ENCODE measurements around the gene ARFIP1. TPM values are rescaled to one million over a fixed set of nuclear protein-coding genes. Genes with fewer than 3 reads are reported as not detected.

Gene ARFIP1
- total RNA-seq, 1 experiment from 2014 or later = 32.7 TPM

DNA sequence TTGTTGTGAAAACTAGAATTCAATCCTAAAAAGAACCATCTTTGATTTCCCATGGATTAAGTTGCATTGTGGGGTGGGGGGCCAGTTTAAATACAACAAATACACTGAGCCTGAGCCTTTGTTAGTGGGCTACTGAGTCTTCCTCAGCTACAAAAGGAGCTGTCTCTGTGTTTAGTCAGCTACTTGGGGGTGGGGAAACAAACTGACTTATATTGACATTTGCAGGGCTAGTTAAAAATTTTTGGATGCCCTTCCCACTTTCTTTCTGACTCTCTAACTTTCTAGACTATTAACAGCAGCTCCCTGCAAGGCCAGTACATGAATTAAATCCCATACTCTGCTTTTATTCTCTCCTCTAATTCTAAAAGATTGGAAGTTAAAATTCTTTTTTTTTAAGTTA is 123.9 kb downstream of the ARFIP1 start:
- Histone ChIP-seq H3K27me3 (ENCODE audit: insufficient read depth, low read length) (no peaks in the 10 kb centered on the region), H2AFZ (ENCODE audit: low read depth, low read length, poor library complexity, severe bottlenecking) (no peak overlapping the region), H3K27ac (ENCODE audit: low read depth, low read length) (no peak overlapping the region), H3K9ac (ENCODE audit: low read length) (no peak overlapping the region), H3K36me3 (ENCODE audit: control insufficient read depth in 1 of 2, insufficient read depth in 2 of 2, low read length in 2 of 2) (no peaks in the 10 kb centered on the region), H3K79me2 (ENCODE audit: insufficient read depth, low read length) (no peaks in the 10 kb centered on the region), H3K9me2 (ENCODE audit: insufficient read depth) (no peaks in the 10 kb centered on the region), H3K4me1 (ENCODE audit: control insufficient read depth in 1 of 2, insufficient read depth in 2 of 2, low read length in 2 of 2) (no peaks in the 10 kb centered on the region), H3K4me3 (replicated peaks in 1 of 2; ENCODE audit: low read depth in 1 of 2, low read length in 2 of 2) (no peak overlapping the region), H3K4me2 (ENCODE audit: low read length) (no peak overlapping the region), H4K20me1 (ENCODE audit: insufficient read depth) (no peaks in the 10 kb centered on the region), H3K9me3 (ENCODE audit: control insufficient read depth in 1 of 2, insufficient read depth in 1 of 2, low read depth in 1 of 2, low read length in 2 of 2) (no peaks in the 10 kb centered on the region)
- TF ChIP-seq EGR1 (IDR thresholded peaks at IDR 0.05; ENCODE audit: low read depth) (no peak), SRF (IDR thresholded peaks at IDR 0.05; ENCODE audit: low read depth) (no peak), EZH2phosphoT487 (IDR thresholded peaks at IDR 0.05; ENCODE audit: borderline replicate concordance) (no peak), JUND (IDR thresholded peaks at IDR 0.05) (no peak), YY1 (IDR thresholded peaks at IDR 0.05; ENCODE audit: extremely low read depth, insufficient replicate concordance, low read depth, low read length) (no peak), RAD21 (IDR thresholded peaks at IDR 0.05; ENCODE audit: low read depth) (no peak), ZFX (IDR thresholded peaks at IDR 0.05) (no peak), ZNF274 (IDR thresholded peaks at IDR 0.05; ENCODE audit: low read depth, low read length) (no peak), FOSL1 (IDR thresholded peaks at IDR 0.05; ENCODE audit: low read depth) (no peak), TCF7L2 (IDR thresholded peaks at IDR 0.05; ENCODE audit: borderline replicate concordance, extremely low read depth, insufficient read depth, insufficient read length) (no peak), CEBPB (IDR thresholded peaks at IDR 0.05; ENCODE audit: low read depth) (no peak), EZH2 (IDR thresholded peaks at IDR 0.05) (no peak), ELF1 (IDR thresholded peaks at IDR 0.05; ENCODE audit: borderline replicate concordance, low read depth) (no peak)
- TF ChIP-seq, protein P1, sequence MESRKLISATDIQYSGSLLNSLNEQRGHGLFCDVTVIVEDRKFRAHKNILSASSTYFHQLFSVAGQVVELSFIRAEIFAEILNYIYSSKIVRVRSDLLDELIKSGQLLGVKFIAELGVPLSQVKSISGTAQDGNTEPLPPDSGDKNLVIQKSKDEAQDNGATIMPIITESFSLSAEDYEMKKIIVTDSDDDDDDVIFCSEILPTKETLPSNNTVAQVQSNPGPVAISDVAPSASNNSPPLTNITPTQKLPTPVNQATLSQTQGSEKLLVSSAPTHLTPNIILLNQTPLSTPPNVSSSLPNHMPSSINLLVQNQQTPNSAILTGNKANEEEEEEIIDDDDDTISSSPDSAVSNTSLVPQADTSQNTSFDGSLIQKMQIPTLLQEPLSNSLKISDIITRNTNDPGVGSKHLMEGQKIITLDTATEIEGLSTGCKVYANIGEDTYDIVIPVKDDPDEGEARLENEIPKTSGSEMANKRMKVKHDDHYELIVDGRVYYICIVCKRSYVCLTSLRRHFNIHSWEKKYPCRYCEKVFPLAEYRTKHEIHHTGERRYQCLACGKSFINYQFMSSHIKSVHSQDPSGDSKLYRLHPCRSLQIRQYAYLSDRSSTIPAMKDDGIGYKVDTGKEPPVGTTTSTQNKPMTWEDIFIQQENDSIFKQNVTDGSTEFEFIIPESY (IDR thresholded peaks at IDR 0.05; ENCODE audit: extremely low read depth, insufficient replicate concordance, low read length) = no peak
- TF ChIP-seq, protein P2, sequence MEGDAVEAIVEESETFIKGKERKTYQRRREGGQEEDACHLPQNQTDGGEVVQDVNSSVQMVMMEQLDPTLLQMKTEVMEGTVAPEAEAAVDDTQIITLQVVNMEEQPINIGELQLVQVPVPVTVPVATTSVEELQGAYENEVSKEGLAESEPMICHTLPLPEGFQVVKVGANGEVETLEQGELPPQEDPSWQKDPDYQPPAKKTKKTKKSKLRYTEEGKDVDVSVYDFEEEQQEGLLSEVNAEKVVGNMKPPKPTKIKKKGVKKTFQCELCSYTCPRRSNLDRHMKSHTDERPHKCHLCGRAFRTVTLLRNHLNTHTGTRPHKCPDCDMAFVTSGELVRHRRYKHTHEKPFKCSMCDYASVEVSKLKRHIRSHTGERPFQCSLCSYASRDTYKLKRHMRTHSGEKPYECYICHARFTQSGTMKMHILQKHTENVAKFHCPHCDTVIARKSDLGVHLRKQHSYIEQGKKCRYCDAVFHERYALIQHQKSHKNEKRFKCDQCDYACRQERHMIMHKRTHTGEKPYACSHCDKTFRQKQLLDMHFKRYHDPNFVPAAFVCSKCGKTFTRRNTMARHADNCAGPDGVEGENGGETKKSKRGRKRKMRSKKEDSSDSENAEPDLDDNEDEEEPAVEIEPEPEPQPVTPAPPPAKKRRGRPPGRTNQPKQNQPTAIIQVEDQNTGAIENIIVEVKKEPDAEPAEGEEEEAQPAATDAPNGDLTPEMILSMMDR (IDR thresholded peaks at IDR 0.05 in 2 of 3, conservative IDR thresholded peaks at IDR 0.05 in 1 of 3; ENCODE audit: borderline replicate concordance in 1 of 3, insufficient read depth in 1 of 3, low read depth in 2 of 3, low read length in 2 of 3) = no peak
- TF ChIP-seq, protein P3, sequence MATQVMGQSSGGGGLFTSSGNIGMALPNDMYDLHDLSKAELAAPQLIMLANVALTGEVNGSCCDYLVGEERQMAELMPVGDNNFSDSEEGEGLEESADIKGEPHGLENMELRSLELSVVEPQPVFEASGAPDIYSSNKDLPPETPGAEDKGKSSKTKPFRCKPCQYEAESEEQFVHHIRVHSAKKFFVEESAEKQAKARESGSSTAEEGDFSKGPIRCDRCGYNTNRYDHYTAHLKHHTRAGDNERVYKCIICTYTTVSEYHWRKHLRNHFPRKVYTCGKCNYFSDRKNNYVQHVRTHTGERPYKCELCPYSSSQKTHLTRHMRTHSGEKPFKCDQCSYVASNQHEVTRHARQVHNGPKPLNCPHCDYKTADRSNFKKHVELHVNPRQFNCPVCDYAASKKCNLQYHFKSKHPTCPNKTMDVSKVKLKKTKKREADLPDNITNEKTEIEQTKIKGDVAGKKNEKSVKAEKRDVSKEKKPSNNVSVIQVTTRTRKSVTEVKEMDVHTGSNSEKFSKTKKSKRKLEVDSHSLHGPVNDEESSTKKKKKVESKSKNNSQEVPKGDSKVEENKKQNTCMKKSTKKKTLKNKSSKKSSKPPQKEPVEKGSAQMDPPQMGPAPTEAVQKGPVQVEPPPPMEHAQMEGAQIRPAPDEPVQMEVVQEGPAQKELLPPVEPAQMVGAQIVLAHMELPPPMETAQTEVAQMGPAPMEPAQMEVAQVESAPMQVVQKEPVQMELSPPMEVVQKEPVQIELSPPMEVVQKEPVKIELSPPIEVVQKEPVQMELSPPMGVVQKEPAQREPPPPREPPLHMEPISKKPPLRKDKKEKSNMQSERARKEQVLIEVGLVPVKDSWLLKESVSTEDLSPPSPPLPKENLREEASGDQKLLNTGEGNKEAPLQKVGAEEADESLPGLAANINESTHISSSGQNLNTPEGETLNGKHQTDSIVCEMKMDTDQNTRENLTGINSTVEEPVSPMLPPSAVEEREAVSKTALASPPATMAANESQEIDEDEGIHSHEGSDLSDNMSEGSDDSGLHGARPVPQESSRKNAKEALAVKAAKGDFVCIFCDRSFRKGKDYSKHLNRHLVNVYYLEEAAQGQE (IDR thresholded peaks at IDR 0.05; ENCODE audit: low read depth) = no peak
- TF ChIP-seq, protein P4, sequence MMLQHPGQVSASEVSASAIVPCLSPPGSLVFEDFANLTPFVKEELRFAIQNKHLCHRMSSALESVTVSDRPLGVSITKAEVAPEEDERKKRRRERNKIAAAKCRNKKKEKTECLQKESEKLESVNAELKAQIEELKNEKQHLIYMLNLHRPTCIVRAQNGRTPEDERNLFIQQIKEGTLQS (IDR thresholded peaks at IDR 0.05) = no peak
- CTCF ChIA-PET = no interaction called here
- intact Hi-C loops (cut with micrococcal nuclease) = no loop called here
- ATAC-seq (no peak), DNase-seq (ENCODE audit: low read depth, low spot score) (no peak)
- no TSS peak for BruUV-seq (replicated peaks)
- RAD21 ChIA-PET (ENCODE audit: low non-redundant PET in 1 of 2, low total read pairs in 2 of 2, uncharacterized antibody in 2 of 2, unreplicated experiment in 2 of 2) = no interaction called here
- POLR2A ChIA-PET = no interaction called here
